Large intestine (tissue), 3 donors: ENCODE measurements around the gene PSMB10. TPM values are rescaled to one million over a fixed set of nuclear protein-coding genes. Genes with fewer than 3 reads are reported as not detected.

Experiments used
- DNase-seq, 2 donors: peaks; one replicate each; pipeline versions ENCODE4 v3.0.0 to v3.0.0-alpha.2; 2013
- H3K27ac ChIP-seq: one replicate; pipeline ENCODE4 v1.5.1; 2013; ENCODE audit warnings: low read length
- H3K27me3 ChIP-seq: 2 replicates; pipeline ENCODE4 v1.6.1; 2013; ENCODE audit warnings: low read length; ENCODE audit not compliant: control insufficient read depth, insufficient read depth
- H3K36me3 ChIP-seq: 2 replicates; pipeline ENCODE4 v1.6.1; 2013; ENCODE audit warnings: low read length; ENCODE audit not compliant: control insufficient read depth, insufficient read depth
- H3K4me1 ChIP-seq: one replicate; pipeline ENCODE4 v1.6.1; 2013; ENCODE audit warnings: low read length; ENCODE audit not compliant: control insufficient read depth, insufficient read depth
- H3K4me3 ChIP-seq: one replicate; pipeline ENCODE4 v1.5.1; 2013; ENCODE audit warnings: low read length
- H3K9me3 ChIP-seq: one replicate; pipeline ENCODE4 v1.6.1; 2013; ENCODE audit warnings: mild to moderate bottlenecking, low read depth, low read length, moderate library complexity; ENCODE audit not compliant: control insufficient read depth
- WGBS: methylation state at CpG from one replicate; pipeline ENCODE4 v1.1.5; 2013; ENCODE audit warnings: low lambda C conversion rate; ENCODE audit not compliant: insufficient coverage; 5-methylcytosine and 5-hydroxymethylcytosine counted together
- polyA plus RNA-seq: library from polyadenylated mRNA; unstranded; fragments of 120-200 nt; gene quantifications from one replicate; pipeline ENCODE4 v1.2.1, GENCODE V29; 2013

PSMB10 gene
- polyA plus RNA-seq, 1 donor: 99.2 TPM

DNA sequence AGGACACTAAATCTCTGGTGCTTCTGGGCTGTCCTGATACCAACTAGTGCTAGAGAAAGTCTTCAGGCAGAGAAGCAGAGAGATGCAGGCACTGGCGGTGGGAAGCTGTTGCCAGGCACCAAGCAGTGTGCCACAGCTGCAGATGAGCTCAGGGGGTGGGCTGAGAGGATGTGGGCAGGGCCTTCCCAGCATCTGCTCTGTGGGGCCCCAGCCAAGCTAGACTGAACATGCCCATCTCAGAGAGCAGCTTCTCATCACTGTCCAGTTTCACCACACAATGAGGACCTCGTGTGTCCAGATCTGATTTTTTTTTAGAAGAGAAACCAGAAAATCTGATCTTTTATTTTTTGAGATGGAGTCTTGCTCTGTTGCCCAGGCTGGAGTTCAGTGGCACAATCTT, 26.5 kb downstream of the PSMB10 start:
- no peak overlapping the region for H3K4me3 ChIP-seq
- H3K27ac ChIP-seq: no peak overlapping the region
- peaks cover 43% of the 10 kb centered on the region for H3K36me3 ChIP-seq
- H3K4me1 ChIP-seq: peaks cover 2% of the 10 kb centered on the region
- H3K27me3 ChIP-seq: no peaks in the 10 kb centered on the region
- no CpG with 5 or more reads among the region's 2 CpGs for WGBS
- no peak for DNase-seq
- no peaks in the 10 kb centered on the region for H3K9me3 ChIP-seq

DNA sequence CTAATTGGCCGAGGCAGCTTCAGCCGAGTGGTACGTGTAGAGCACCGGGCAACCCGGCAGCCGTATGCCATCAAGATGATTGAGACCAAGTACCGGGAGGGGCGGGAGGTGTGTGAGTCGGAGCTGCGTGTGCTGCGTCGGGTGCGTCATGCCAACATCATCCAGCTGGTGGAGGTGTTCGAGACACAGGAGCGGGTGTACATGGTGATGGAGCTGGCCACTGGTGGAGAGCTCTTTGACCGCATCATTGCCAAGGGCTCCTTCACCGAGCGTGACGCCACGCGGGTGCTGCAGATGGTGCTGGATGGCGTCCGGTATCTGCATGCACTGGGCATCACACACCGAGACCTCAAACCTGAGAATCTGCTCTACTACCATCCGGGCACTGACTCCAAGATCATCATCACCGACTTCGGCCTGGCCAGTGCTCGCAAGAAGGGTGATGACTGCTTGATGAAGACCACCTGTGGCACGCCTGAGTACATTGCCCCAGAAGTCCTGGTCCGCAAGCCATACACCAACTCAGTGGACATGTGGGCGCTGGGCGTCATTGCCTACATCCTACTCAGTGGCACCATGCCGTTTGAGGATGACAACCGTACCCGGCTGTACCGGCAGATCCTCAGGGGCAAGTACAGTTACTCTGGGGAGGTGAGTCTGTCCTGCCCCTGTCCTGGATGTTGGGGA, 27.5 kb downstream of the PSMB10 start:
- WGBS: no CpG with 5 or more reads among the region's 36 CpGs
- no peaks in the 10 kb centered on the region for H3K27me3 ChIP-seq
- no peak overlapping the region for H3K4me3 ChIP-seq
- peaks cover 40% of the 10 kb centered on the region for H3K36me3 ChIP-seq
- no peaks in the 10 kb centered on the region for H3K9me3 ChIP-seq
- DNase-seq: no peak
- H3K27ac ChIP-seq: no peak overlapping the region
- H3K4me1 ChIP-seq: no peaks in the 10 kb centered on the region

DNA sequence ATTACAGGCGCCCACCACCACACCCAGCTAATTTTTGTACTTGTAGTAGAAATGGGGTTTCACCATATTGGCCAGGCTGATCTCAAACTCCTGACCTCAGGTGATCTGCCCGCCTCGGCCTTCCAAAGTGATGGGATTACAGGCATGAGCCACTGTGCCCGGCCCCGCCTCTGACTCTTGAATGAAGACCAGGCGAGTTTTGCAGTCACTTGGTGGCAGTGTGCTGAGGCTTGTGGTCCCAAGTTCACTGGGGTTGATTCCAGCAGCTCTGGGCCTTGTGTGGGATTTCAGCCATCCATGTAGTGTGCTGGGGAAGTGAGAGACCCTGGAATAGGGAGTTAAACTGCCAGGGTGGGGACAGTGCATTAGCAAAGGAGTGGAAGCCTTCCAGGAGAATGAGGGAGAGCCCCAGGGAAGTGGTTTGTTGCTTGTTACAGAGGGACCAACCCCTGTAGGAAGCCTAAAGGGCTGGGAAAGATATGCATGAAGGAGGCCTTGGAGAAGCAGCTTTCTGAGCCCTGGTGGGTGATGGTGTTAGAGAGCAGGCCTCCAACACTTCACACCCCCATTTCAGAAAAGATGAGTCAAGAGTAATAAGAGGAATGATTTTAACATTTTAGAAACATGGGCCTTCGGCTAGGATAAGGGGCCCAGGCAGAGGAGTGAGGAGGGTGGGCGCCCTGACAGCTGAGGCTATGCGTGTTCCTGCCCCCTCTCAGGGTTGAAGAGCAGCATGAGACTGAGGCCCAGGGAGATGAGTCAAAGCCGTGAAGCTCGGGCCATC, 29.1 kb downstream of the PSMB10 start:
- 100% methylated on average over 1 of the region's 11 CpGs for WGBS
- no peaks in the 10 kb centered on the region for H3K9me3 ChIP-seq
- H3K4me3 ChIP-seq: no peak overlapping the region
- no peak overlapping the region for H3K27ac ChIP-seq
- no peaks in the 10 kb centered on the region for H3K27me3 ChIP-seq
- no peaks in the 10 kb centered on the region for H3K4me1 ChIP-seq
- DNase-seq: no peak
- peaks cover 42% of the 10 kb centered on the region for H3K36me3 ChIP-seq

DNA sequence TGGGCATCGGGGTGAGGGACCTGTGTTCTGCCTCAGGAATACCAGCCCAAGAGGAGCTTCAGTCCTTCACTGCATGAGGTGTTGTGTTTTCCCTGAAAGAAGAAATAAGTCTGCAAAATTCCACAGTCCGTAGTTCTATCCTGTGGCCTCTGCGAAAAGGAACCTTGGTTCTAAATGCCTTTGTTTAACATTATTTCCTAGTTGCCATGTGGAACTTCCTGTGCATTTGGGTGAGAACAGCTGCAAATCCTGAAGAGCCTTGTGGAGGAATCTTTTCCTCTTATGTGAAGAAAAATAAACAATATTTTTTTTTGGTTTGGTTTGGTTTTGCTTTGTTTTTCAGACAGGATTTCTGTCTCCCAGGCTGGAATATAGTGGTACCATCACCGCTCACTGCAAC, 33.8 kb downstream of the PSMB10 start:
- H3K4me3 ChIP-seq: no peak overlapping the region
- DNase-seq: no peak
- H3K9me3 ChIP-seq: no peaks in the 10 kb centered on the region
- WGBS: 80% methylated on average over 1 of the region's 4 CpGs
- no peak overlapping the region for H3K27ac ChIP-seq
- H3K4me1 ChIP-seq: no peaks in the 10 kb centered on the region
- peaks cover 9% of the 10 kb centered on the region for H3K36me3 ChIP-seq
- H3K27me3 ChIP-seq: no peaks in the 10 kb centered on the region

DNA sequence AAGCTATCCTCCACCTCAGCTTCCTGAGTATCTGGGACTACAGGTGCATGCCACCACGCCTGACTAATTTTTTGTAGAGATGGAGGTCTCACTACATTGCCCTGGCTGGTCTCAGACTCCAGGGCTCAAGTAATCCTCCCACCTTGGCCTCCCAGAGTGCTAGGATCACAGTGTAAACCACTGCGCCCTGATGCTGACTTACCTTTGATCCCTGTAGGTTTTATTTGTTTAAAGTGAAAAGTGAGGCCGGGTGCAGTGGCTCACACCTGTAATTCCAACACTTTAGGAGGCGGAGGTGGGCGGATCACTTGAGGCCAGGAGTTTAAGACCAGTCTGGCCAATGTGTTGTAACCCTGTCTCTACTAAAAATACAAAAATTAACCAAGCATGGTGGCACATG, 34.9 kb downstream of the PSMB10 start:
- no peak for DNase-seq

DNA sequence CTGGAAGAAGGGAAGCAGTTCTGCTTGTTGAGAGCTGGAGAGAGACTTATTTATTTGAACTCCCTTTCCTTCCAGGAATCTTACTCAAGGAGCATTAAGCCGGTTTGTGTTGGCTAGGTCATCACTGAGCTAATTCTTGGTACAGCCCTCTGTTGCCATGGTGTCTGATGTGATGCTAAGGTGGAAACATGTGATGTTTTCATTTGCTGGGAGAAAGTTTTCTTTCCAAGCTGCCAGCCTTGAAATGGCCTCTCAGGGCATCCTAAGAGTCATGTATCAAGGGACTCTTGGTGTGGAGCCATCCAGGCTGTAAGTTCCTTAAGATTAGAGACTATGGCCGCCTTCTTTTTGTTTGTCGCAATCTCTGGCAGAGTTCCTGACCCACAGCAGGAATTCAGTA, 39.4 kb downstream of the PSMB10 start:
- WGBS: no CpG with 5 or more reads among the region's 3 CpGs
- no peaks in the 10 kb centered on the region for H3K27me3 ChIP-seq
- peaks cover 2% of the 10 kb centered on the region for H3K36me3 ChIP-seq
- H3K4me1 ChIP-seq: peaks cover 8% of the 10 kb centered on the region
- no peak overlapping the region for H3K27ac ChIP-seq
- H3K4me3 ChIP-seq: no peak overlapping the region
- H3K9me3 ChIP-seq: no peaks in the 10 kb centered on the region
- no peak for DNase-seq

More for the DNA sequence above, 34.9 kb downstream of the PSMB10 start:
- Histone ChIP-seq H3K9me3 (no peaks in the 10 kb centered on the region), H3K36me3 (peaks cover 9% of the 10 kb centered on the region), H3K4me3 (no peak overlapping the region), H3K27me3 (no peaks in the 10 kb centered on the region), H3K27ac (no peak overlapping the region), H3K4me1 (no peaks in the 10 kb centered on the region)
- WGBS: no CpG with 5 or more reads among the region's 5 CpGs

DNA sequence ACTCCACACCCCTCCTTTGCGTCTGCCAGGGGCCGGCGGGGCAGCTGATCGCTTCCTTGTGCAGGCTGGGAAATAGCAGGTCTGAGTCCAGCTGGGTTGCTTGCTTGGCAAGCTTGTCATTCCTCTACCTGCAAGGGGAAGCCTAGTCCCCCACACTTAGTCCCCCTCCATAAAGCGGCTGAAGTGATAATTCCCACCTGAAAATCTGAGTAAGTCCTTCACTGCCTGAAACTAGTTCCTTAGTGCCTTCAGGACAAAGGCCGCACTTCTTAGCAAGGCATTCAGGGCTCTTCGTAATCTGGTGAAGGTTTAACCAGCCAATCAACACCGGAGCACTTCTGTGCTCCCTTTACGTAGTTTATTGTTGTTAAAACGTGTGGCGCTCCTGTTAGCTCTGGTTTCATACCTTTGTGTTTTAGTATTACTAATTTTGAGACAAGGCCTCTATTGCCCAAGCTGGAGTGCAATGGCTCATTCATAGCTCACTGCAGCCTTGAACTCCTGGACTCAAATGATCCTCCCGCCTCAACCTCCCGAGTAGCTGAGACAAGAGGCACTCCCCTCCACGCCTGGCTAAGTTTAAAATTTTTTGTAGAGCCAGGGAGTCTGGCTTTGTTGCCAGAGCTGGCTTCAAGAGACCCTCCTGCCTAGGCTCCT, 42.8 kb downstream of the PSMB10 start:
- Histone ChIP-seq H3K36me3 (no peaks in the 10 kb centered on the region), H3K4me1 (peaks cover 8% of the 10 kb centered on the region), H3K9me3 (no peaks in the 10 kb centered on the region), H3K27ac (peak overlapping the region; percentile 99), H3K27me3 (no peaks in the 10 kb centered on the region), H3K4me3 (peak overlapping the region; percentile 95)
- WGBS: no CpG with 5 or more reads among the region's 14 CpGs
- DNase-seq: peak; percentile 44 to 76

DNA sequence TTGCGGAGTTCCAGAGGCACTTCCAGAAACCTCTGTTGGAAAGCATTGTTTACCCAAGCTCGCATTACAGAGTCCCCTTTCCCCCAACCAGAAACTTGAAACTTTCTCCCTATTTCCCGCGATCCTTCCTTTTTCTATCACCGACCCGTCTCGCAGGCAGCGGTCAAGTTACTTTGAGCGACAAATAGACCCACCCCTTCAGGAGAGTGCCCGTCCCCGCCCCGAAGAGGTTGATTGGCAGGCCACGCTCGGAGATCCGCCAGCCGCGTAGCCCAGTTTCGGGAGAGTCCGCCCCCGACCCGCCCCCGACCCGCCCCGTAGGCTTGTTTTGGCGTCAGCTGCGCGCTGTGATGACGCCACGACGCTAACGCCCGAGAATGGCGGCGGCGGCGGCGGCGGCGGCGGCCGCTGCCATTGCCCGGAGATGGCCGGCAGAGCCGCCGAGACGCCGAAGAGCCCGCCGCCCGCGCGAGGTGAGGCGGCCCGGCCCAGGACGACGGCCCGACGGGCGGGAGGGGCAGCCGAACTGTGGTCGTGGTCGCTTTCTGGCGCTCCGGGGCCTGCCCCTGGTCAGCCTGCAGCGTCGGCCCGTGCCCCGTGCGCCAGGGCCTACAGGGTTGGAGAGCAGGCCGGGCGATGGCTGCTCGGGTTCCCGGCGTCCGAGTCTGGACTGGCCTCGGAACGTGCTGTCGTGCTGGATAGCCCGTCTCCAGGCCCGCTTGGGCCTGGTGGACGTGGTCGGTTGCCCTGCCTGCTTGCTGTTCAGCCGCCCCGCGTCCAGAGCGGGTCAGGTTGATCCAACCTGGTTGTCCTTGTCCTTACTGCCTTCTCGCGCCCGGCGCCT, 43.5 kb downstream of the PSMB10 start, which contains the start of gene PSKH1:
Gene PSKH1, plus strand, starts transcription at position 356 of the 844 bp plus-strand sequence. CDS start 15,496 bp downstream, outside the sequence.
- Histone ChIP-seq H3K9me3 (no peaks in the 10 kb centered on the region), H3K27ac (peak within 1 kb of the TSS; percentile 99), H3K4me3 (peak within 1 kb of the TSS; percentile 95), H3K36me3 (no peaks in the 10 kb centered on the region), H3K4me1 (peaks cover 8% of the 10 kb centered on the region), H3K27me3 (no peaks in the 10 kb centered on the region)
- DNase-seq: peak; percentile 94 to 96
- WGBS: no CpG with 5 or more reads among the region's 90 CpGs

DNA sequence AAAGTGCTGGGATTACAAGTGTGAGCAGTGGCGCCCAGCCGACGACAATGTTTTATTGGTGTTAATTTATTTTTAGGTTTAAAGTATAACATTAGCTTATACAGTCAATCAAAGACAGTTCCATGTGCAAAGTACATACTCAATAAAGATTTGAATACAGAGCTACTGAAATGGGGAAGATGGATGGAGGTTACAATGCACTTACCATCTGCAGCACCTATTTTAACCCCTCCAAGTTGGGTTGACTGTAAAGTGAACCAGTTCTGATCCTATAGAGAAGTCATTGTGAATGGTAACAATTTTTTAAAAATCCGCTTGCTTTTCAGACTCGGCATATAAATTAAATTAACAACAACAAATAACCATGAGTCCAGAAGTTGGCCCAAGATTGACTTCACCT, 44.3 kb downstream of the PSMB10 start:
- Histone ChIP-seq H3K9me3 (no peaks in the 10 kb centered on the region), H3K27me3 (no peaks in the 10 kb centered on the region), H3K36me3 (no peaks in the 10 kb centered on the region), H3K27ac (peak overlapping the region; percentile 64), H3K4me1 (peaks cover 8% of the 10 kb centered on the region), H3K4me3 (peak overlapping the region; percentile 44)
- 52% methylated on average over 5 of the region's 5 CpGs for WGBS
- DNase-seq: peak in 1 of 2 donors; percentile 16

DNA sequence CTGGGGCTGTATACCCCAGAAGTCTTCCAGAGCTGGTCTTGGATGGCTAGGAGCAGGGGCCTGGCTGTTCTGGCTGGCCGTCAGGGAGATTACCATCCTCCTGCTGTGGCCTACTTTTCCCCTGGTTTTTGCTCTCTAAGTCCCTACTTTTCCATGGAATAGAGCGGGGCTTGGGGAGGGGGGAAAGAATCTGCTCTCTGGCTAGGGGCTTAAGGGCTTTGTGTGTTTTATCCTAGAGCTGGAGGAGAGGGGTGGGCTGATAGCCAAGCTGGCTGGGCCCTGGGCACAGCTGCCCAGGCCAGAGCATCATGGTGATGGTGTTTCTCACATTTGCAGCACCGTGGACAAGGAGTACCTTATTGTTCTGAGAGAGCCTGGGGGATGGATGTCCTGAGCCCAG, 48.3 kb downstream of the PSMB10 start:
- Histone ChIP-seq H3K36me3 (peaks cover 31% of the 10 kb centered on the region), H3K27ac (no peak overlapping the region), H3K9me3 (no peaks in the 10 kb centered on the region), H3K27me3 (no peaks in the 10 kb centered on the region), H3K4me1 (peaks cover 11% of the 10 kb centered on the region), H3K4me3 (no peak overlapping the region)
- DNase-seq: no peak
- no CpG with 5 or more reads among the region's 3 CpGs for WGBS
